Brain microvascular endothelial cell (primary cell): ENCODE measurements around the gene ZNF385B.

Experiments
- DNase-seq: peaks from one replicate; pipeline ENCODE4 v3.0.0-alpha.2; 2020
- H3K27ac ChIP-seq: fragments of 250-450 bp; sonication (Bioruptor Pico); 2 replicates; pipeline ENCODE4 v1.5.1; 2020; ENCODE audit warnings: mild to moderate bottlenecking, moderate library complexity
- H3K27me3 ChIP-seq: fragments of 250-450 bp; sonication (Bioruptor Pico); replicated peaks from 2 replicates; pipeline ENCODE4 v1.5.1; 2020; ENCODE audit warnings: mild to moderate bottlenecking
- H3K36me3 ChIP-seq: fragments of 250-450 bp; sonication (Bioruptor Pico); replicated peaks from 2 replicates; pipeline ENCODE4 v1.5.1; 2020; ENCODE audit warnings: mild to moderate bottlenecking
- H3K4me3 ChIP-seq: 2 replicates; pipeline ENCODE4 v1.5.1; 2011; ENCODE audit warnings: low read depth, mild to moderate bottlenecking, control low read depth, low read length, moderate library complexity
- CTCF ChIP-seq: IDR thresholded peaks from 2 replicates; pipeline ENCODE4 v1.5.1; 2011; ENCODE audit warnings: low read depth, mild to moderate bottlenecking, moderate library complexity, low read length, control low read depth, inconsistent platforms; ENCODE audit errors: missing control alignments
- in situ Hi-C: cut with HindIII; loops from 2 replicates; pipeline ENCODE4 v1.10.0; 2017; ENCODE audit warnings: low sequenced_read_pairs, low pct_ligation_motif_present

The ZNF385B gene

GRCh38 chr2:179654806-179655205 is 206.6 kb downstream of the ZNF385B start:
- H3K27me3 ChIP-seq, result no peaks in the 10 kb centered on the region
- DNase-seq, result no peak
- no peak overlapping the region for H3K4me3 ChIP-seq
- no peak overlapping the region for H3K27ac ChIP-seq
- TF ChIP-seq CTCF, result no peak
- in situ Hi-C loops, result no loop called here
- no peaks in the 10 kb centered on the region for H3K36me3 ChIP-seq

- in situ Hi-C loops, result no loop called here
- DNase-seq, result no peak
- no peaks in the 10 kb centered on the region for H3K36me3 ChIP-seq
Observed at GRCh38 chr2:179652296-179652695, 209.1 kb downstream of the ZNF385B start.

GRCh38 chr2:179650420-179650819 is 211.0 kb downstream of the ZNF385B start:
- no peak for DNase-seq
- Histone ChIP-seq H3K4me3 (no peak overlapping the region), H3K27ac (no peak overlapping the region), H3K36me3 (no peaks in the 10 kb centered on the region), H3K27me3 (no peaks in the 10 kb centered on the region)
- TF ChIP-seq CTCF, result no peak
- in situ Hi-C loops, result no loop called here

More at GRCh38 chr2:179652296-179652695, 209.1 kb downstream of the ZNF385B start:
- TF ChIP-seq CTCF, result no peak
- Histone ChIP-seq H3K27ac (no peak overlapping the region), H3K27me3 (no peaks in the 10 kb centered on the region), H3K4me3 (no peak overlapping the region)

- no peak for TF ChIP-seq CTCF
- H3K27me3 ChIP-seq, result no peaks in the 10 kb centered on the region
- no peak overlapping the region for H3K4me3 ChIP-seq
- in situ Hi-C loops, result no loop called here
- no peak overlapping the region for H3K27ac ChIP-seq
- no peak for DNase-seq
- no peaks in the 10 kb centered on the region for H3K36me3 ChIP-seq
Observed at GRCh38 chr2:179646862-179647587, 214.4 kb downstream of the ZNF385B start.

GRCh38 chr2:179646173-179646769 is 215.1 kb downstream of the ZNF385B start:
- Histone ChIP-seq H3K4me3 (no peak overlapping the region), H3K27me3 (no peaks in the 10 kb centered on the region), H3K27ac (no peak overlapping the region), H3K36me3 (no peaks in the 10 kb centered on the region)
- no peak for DNase-seq
- in situ Hi-C loops, result no loop called here
- no peak for TF ChIP-seq CTCF
